GM13976 (cell line): ENCODE results near the gene HPCAL1.

Experiments
- DNase-seq: peaks from one replicate; pipeline ENCODE4 v3.0.0; 2012; ENCODE audit warnings: low spot score
- CTCF ChIP-seq: IDR thresholded peaks from 2 replicates; pipeline ENCODE4 v1.5.1; 2012; ENCODE audit warnings: borderline replicate concordance, mild to moderate bottlenecking; ENCODE audit not compliant: insufficient read depth; ENCODE audit errors: extremely low read depth, missing control alignments, control extremely low read depth
- in situ Hi-C: fragments of 300-500 bp; cut with MboI; formaldehyde crosslinking; loops from one replicate; pipeline ENCODE4 v1.12.0; 2022; ENCODE audit warnings: low sequenced_read_pairs, mixed read lengths, inconsistent platforms; ENCODE audit not compliant: unreplicated experiment

Gene HPCAL1

GRCh38 chr2:10302479-10303180 is at the start of gene HPCAL1:
HPCAL1 (plus strand) TSS chr2:10302904; CDS start chr2:10419758, 116,854 bp downstream.
- DNase-seq, result peak; percentile 96
- peak; percentile 54 for TF ChIP-seq CTCF
- in situ Hi-C loops, result no loop called here

GRCh38 chr2:10253596-10254372 is 48.9 kb upstream of the HPCAL1 start:
- TF ChIP-seq CTCF, result no peak
- in situ Hi-C loops, result no loop called here
- no peak for DNase-seq

GRCh38 chr2:10254373-10255188 is 48.1 kb upstream of the HPCAL1 start:
- TF ChIP-seq CTCF, result no peak
- no peak for DNase-seq
- in situ Hi-C loops, result no loop called here

GRCh38 chr2:10255189-10256030 is 47.3 kb upstream of the HPCAL1 start:
- in situ Hi-C loops, result no loop called here
- no peak for TF ChIP-seq CTCF
- no peak for DNase-seq

GRCh38 chr2:10256031-10256514 is 46.6 kb upstream of the HPCAL1 start:
- no peak for DNase-seq
- in situ Hi-C loops, result no loop called here
- no peak for TF ChIP-seq CTCF
